Measurements from ENCODE around the gene SKP1. TPM values are rescaled to one million over a fixed set of nuclear protein-coding genes. Genes with fewer than 3 reads are reported as not detected.

Gene SKP1
- total RNA-seq, 1 experiment from 2014 or later, result 348 TPM

DNA sequence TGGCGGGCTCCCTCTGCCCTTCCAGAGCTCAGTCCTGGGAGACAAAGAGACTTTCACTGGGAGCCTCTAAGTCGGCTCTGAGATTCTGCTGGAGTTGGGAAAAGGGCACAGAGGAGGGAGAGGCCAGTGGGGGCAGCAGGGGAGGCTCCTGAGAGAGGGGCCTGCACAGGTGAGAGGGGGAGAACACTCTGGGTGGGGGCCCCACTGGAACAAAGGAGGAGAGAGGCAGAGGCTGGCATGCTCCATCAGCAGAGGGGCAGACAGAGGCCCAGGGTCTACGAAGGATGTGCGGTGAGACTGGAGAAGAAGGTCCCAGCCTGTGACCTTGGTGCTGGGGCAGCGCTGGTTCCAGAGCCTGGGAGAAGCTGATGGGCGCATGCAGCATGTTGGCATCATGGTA lies 53.4 kb downstream of the SKP1 start:
- no peaks in the 10 kb centered on the region for H3K9me3 Mint-ChIP-seq
- peaks cover 0 to 10% (median 10%) of the 10 kb centered on the region in 3 experiments; a peak in 3 of 7 replicates for H3K36me3 Mint-ChIP-seq (ENCODE audit: insufficient read depth in 1 of 3, low read depth in 3 of 3)
- no peaks in the 10 kb centered on the region for H3K79me2 ChIP-seq (ENCODE audit: insufficient read depth, low read length)
- TF ChIP-seq, protein P1, sequence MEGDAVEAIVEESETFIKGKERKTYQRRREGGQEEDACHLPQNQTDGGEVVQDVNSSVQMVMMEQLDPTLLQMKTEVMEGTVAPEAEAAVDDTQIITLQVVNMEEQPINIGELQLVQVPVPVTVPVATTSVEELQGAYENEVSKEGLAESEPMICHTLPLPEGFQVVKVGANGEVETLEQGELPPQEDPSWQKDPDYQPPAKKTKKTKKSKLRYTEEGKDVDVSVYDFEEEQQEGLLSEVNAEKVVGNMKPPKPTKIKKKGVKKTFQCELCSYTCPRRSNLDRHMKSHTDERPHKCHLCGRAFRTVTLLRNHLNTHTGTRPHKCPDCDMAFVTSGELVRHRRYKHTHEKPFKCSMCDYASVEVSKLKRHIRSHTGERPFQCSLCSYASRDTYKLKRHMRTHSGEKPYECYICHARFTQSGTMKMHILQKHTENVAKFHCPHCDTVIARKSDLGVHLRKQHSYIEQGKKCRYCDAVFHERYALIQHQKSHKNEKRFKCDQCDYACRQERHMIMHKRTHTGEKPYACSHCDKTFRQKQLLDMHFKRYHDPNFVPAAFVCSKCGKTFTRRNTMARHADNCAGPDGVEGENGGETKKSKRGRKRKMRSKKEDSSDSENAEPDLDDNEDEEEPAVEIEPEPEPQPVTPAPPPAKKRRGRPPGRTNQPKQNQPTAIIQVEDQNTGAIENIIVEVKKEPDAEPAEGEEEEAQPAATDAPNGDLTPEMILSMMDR (conservative IDR thresholded peaks at IDR 0.05), result no peak
- no peaks in the 10 kb centered on the region for H3K4me1 ChIP-seq (ENCODE audit: insufficient read depth, low read length)
- H3K4me1 Mint-ChIP-seq, result no peaks in the 10 kb centered on the region
- no peak overlapping the region for H4K8ac ChIP-seq (replicated peaks; ENCODE audit: insufficient read length, low read depth, low read length)
- H3K14ac ChIP-seq (ENCODE audit: insufficient read depth, low read length), result no peak overlapping the region
- DNase-seq, result no peak
- H3K9ac ChIP-seq (ENCODE audit: extremely low read depth, insufficient read length, low read length), result no peak overlapping the region
- H2BK20ac ChIP-seq (ENCODE audit: low read depth, low read length, poor library complexity, severe bottlenecking), result no peak overlapping the region
- WGBS (ENCODE audit: extremely low coverage, insufficient read length, low lambda C conversion rate), result no CpG with 5 or more reads among the region's 6 CpGs
- H2BK120ac ChIP-seq (ENCODE audit: low read depth, low read length, poor library complexity, severe bottlenecking), result no peak overlapping the region
- no peak overlapping the region for H3T11ph ChIP-seq (ENCODE audit: low read length)
- H4K5ac ChIP-seq (ENCODE audit: insufficient read length, low read depth, low read length), result no peak overlapping the region
- no peaks in the 10 kb centered on the region for H3K27me3 ChIP-seq (ENCODE audit: insufficient read depth, low read length)
- no peak overlapping the region for H2AFZ ChIP-seq (ENCODE audit: low read length)
- no peak overlapping the region for H3K27ac ChIP-seq (ENCODE audit: insufficient read length, low read depth, low read length)
- no peaks in the 10 kb centered on the region for H3K9me3 ChIP-seq (ENCODE audit: control insufficient read depth, low read depth, low read length)
- no peak overlapping the region; a peak in 1 of 7 replicates for H3K27ac Mint-ChIP-seq
- H4K91ac ChIP-seq (ENCODE audit: insufficient read length, low read depth, low read length), result no peak overlapping the region
- H3K4me2 ChIP-seq (ENCODE audit: insufficient read depth, insufficient read length, low read length), result no peak overlapping the region
- H2BK5ac ChIP-seq (ENCODE audit: insufficient read length, low read length), result no peak overlapping the region
- H3K23me2 ChIP-seq (ENCODE audit: insufficient read length, low read depth, low read length, poor library complexity, severe bottlenecking), result no peaks in the 10 kb centered on the region
- H2BK15ac ChIP-seq (ENCODE audit: low read depth, low read length), result no peak overlapping the region
- no peak overlapping the region for H3K23ac ChIP-seq (ENCODE audit: insufficient read length, low read depth, low read length)
- H3K4ac ChIP-seq (ENCODE audit: low read depth, low read length), result no peak overlapping the region
- no peak overlapping the region for H2AK5ac ChIP-seq (ENCODE audit: insufficient read length, low read length)
- H3K4me3 Mint-ChIP-seq, result no peak overlapping the region
- no peak overlapping the region for H3K18ac ChIP-seq (ENCODE audit: insufficient read length, low read depth, low read length)
- peaks cover 2% of the 10 kb centered on the region; the same call in 1 of the 2 replicates for H3K27me3 Mint-ChIP-seq (ENCODE audit: low read depth)
- H2BK12ac ChIP-seq (ENCODE audit: insufficient read length, low read depth, low read length), result no peak overlapping the region
- H3K79me1 ChIP-seq (ENCODE audit: insufficient read depth, low read depth, low read length, poor library complexity, severe bottlenecking), result no peaks in the 10 kb centered on the region
- peaks cover 3% of the 10 kb centered on the region for H4K20me1 ChIP-seq (ENCODE audit: control insufficient read depth, insufficient read depth, insufficient read length)
- H3K56ac ChIP-seq (ENCODE audit: insufficient read length, low read depth, low read length), result no peak overlapping the region
